Femur (tissue), 1 donor: ENCODE results near the gene TWNK.

ENCODE experiments used
- DNase-seq: peaks from one replicate; pipeline ENCODE4 v3.0.0-alpha.2; 2017

TWNK gene

GRCh38 chr10:101013365-101013825 lies 26.1 kb downstream of the TWNK start:
- DNase-seq = peak; percentile 17

GRCh38 chr10:101014230-101014884 lies 27.0 kb downstream of the TWNK start:
- peak; percentile 86 for DNase-seq

- peak; percentile 24 for DNase-seq
Measured at GRCh38 chr10:101014966-101015581, 27.7 kb downstream of the TWNK start.

GRCh38 chr10:101015582-101015973 lies 28.2 kb downstream of the TWNK start:
- peak; percentile 18 for DNase-seq

GRCh38 chr10:101016814-101017213 lies 29.5 kb downstream of the TWNK start:
- peak; percentile 14 for DNase-seq

GRCh38 chr10:101018118-101018599 lies 30.8 kb downstream of the TWNK start:
- DNase-seq = peak; percentile 24

GRCh38 chr10:101018600-101019439 lies 31.5 kb downstream of the TWNK start:
- DNase-seq = peak; percentile 83

GRCh38 chr10:101019440-101019703 lies 32.0 kb downstream of the TWNK start:
- DNase-seq = no peak

- DNase-seq = no peak
Measured at GRCh38 chr10:101020427-101021075, 33.2 kb downstream of the TWNK start.

- no peak for DNase-seq
Measured at GRCh38 chr10:101021239-101021638, 33.9 kb downstream of the TWNK start.

GRCh38 chr10:101021692-101022251 lies 34.4 kb downstream of the TWNK start:
- DNase-seq = no peak

GRCh38 chr10:101022967-101023705 lies 35.8 kb downstream of the TWNK start:
- no peak for DNase-seq

- DNase-seq = no peak
Measured at GRCh38 chr10:101027106-101027720, 39.9 kb downstream of the TWNK start.

- DNase-seq = no peak
Measured at GRCh38 chr10:101028446-101029337, 41.3 kb downstream of the TWNK start.

- DNase-seq = no peak
Measured at GRCh38 chr10:101029520-101030295, 42.4 kb downstream of the TWNK start.

GRCh38 chr10:101030496-101031127 lies 43.3 kb downstream of the TWNK start:
- no peak for DNase-seq

GRCh38 chr10:101031128-101031795 lies 43.9 kb downstream of the TWNK start, which contains the start of the genes PDZD7 and SFXN3:
PDZD7 (minus strand) TSS chr10:101031129; CDS start chr10:101030219, 910 bp downstream.
SFXN3 (plus strand) TSS chr10:101031234; CDS start chr10:101034695, 3,461 bp downstream.
- peak; percentile 96 for DNase-seq
